Stimulated activated CD8-positive, alpha-beta memory T cell treated with anti-CD3 and anti-CD28 coated beads, Interleukin-4, amount 100 ng/mL, for 48 hours (primary cell): Measurements from ENCODE around the gene C10orf105.

Experiments
- DNase-seq: peaks from one replicate; pipeline ENCODE4 v3.0.0-alpha.2; 2020

Gene C10orf105

DNA sequence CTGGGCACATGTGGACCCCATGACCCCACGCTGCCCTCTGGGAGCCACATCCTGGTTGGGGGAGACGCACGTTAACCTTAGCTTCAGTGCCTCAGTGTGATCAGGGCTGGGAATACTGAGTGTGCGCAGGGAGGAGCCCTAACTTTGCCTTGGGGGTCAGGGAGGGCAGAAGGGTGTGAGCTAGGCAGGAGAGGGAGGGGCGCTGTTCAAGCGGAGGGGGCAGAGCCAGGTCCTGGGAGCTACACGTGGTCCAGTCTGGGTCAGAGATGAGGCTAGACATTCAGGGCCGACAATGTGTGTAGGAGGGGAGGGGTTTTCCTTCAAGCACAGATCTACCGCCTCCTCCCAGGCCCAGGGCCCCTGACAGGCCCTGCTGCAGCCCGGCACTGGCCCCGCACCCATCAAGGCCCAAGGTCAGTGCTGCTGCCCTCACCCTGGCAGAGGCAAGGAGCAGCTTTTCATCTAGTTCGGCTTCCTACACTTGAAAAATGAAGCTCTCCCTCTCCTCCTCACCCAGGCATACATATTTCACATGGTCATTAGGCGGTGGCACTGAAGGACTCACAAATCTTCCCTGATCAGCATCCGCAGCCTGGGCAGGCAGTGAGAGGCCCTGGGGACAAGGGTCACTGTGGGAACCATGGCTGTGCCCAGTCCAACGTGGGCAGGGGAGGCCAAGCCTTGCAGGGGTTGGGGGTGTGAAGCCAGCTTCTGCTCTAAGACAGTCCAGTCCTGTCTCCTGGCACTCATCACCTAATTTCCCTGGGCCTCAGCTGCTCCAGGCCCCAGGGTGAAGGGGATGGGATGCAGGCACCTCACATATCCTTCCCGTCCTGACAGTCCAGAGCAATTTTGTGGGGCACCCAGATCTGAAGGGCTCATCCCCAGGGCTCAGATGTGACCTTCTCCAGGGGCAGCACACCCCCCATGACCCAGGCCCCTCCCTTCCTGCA, 47.3 kb downstream of the C10orf105 start:
- no peak for DNase-seq

DNA sequence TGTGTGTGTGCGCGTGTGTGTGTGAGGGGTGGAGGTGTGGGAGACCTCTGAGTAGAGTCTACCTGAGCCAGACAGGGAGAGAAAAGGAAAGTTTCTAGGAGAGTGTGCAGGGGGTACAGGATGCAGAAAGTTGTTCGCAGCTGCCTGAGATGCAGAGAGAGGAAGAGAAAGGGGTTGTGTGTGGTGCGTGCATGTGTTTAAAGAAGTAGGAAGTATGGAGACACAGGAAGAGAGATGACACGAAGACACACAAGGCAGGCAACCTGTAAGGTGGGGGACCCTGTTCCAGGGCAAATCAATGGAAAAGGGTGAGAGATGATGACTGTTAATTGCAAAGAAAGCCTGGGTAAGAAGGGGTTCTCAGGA, 52.2 kb downstream of the C10orf105 start:
- no peak for DNase-seq

DNA sequence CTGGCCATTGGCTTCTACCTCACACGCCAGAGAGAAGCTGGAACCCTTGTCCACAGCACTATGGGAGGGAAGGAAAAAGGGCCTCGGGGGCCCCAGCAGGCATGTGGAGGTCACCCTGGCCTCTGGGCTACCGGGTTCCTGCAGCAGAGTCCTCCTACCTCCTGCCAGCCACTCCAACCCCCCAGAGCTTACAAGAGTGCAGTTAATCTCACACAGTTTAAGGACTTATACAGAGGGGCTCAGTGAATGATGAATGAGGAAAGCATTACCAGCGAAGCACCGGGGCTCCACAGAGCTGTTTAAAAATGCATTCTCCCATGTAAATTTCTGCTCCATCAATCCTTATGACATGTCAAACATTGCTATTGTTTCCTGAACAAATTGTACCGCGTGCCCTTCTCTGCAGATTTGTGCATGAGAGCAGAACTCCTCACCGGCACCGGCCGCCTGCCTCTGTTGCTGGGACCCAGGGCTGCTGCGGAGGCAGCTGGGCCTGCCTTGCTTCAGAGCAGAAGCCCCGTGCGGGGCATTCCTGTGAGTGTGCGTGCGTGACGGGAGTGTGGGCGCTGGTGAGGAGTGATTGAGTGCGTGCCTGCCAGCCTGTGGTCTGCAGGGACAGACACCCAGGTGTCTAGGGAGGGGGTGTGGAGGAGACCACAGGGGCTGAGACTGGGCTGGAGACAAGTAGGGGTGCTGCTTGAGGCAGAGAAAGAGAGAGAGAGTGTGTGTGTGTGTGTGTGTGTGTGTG, 52.8 kb downstream of the C10orf105 start:
- DNase-seq = no peak

DNA sequence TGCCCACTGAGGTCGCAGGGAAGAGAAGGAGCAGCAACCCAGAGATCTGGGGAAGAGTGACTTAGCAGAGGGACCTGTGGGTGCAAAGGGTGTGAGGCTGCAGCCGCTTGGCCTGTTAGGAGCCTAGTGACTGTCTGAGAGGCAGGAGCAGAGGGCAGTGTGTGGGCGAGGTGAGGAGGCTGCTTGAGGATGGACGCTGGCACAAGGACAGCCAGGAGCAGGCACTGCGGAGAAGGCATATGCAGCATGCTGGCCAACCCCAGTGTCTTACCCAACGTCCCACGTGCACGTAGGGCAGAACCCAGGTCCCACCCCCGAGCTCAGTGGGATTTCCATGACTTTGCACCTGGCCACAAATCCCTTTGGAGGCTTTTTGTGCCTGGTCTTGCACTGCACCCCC, 54.1 kb downstream of the C10orf105 start:
- DNase-seq = no peak

DNA sequence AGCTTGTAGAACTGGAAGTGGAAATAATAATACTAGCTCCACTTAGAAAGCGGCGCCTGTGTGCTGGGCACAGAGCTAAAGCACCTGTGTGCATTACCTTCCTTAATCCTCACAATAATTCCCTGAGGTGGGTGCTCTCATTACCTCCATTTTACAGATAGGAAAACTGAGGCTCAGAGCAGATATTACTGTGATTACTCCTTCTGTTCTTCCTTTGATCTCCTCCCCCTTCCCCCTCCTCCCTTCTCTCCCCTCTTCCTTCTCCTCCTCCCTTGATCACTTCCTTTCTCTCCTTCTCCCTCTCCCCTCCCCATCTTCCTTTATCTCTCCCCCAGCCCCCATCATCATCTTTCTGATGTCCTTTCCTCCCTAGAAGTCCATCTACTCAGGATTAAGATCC, 55.0 kb downstream of the C10orf105 start:
- DNase-seq = no peak

DNA sequence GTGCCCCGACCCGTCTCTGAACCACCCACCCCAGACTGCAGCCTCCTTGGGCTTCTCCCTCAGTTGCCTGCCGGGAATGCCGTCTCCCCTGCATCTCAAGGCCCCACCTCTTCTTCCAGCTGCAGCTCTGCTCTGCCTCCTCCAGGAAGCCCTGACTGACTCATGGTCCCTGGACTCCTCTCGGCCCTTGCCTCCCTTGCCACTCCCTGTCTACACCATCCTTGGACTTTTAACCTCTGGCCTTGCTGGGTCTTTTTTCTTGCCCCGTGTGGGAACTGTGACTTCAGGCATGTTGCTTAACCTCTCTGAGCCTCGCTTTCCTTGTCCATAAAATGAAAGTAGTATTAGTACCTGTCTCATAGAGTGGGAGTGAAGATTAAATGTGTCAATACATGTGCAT, 56.3 kb downstream of the C10orf105 start:
- no peak for DNase-seq

DNA sequence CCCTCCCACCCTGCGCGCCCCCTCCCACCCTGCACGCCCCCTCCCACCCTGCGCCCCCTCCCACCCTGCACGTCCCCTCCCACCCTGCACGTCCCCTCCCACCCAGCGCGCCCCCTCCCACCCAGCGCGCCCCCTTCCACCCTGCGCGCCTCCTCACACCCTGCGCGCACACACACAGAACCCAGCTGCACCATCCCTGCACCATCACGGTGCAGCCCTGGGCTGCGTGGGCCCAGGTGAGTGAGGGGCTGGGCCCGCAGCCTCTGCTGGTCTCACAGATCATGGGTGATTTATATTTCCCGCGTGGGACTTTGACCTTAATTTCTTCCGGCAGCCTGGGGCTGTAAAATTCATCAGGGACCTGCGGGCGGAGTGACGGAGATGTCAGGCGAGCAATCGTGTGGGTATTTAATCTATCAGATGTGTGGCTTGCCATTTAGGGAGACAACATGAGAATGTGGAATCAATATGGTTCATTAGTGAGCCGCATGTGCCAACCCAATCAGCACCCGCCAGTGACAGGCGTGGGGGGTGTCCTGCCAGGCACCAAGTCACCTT, 57.7 kb downstream of the C10orf105 start:
- no peak for DNase-seq
